Measurements from ENCODE around the gene BEGAIN.

Gene BEGAIN

DNA sequence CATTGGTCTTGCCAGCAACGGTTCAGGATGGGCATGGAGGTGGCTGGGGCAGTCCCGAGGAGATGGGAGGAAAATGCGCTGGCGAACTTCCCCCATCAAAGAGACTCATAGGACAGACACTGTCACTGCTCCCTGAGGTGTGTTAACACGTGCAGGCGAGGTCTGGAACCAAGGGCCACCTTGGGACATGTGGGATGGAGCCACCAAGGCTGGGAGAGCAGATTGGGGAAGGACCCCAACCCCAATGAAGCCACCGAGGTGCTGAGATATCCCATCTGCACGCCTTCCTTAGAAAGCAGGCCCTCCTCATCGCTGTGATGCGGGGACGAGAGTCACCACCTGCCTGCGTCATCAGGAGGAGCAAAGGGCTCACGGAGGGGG, 16.9 kb upstream of the BEGAIN start:
- Histone ChIP-seq H3K27me3 (ENCODE audit: insufficient read depth, low read length) (peaks cover 4% of the 10 kb centered on the region; the same call in 1 of the 2 replicates), H3K9me2 (ENCODE audit: low read depth, low read length) (no peaks in the 10 kb centered on the region), H3K4me3 (ENCODE audit: low read depth, low read length, poor library complexity, severe bottlenecking) (no peak overlapping the region), H3K36me3 (ENCODE audit: insufficient read depth, low read length) (no peaks in the 10 kb centered on the region; the same call in 1 of the 2 replicates), H3K9ac (ENCODE audit: low read length) (no peak overlapping the region), H3K27ac (ENCODE audit: low read depth, low read length, poor library complexity, severe bottlenecking) (no peak overlapping the region), H3K9me3 (ENCODE audit: low read length) (0 out of 2 replicates have a peak, but pooled peaks cover 3% of the 10 kb centered on the region), H2AFZ (ENCODE audit: low read length) (no peak overlapping the region), H3F3A (ENCODE audit: insufficient read depth, low read length) (no peaks in the 10 kb centered on the region), H3K79me2 (ENCODE audit: insufficient read depth, low read length) (no peaks in the 10 kb centered on the region), H4K20me1 (ENCODE audit: insufficient read depth, low read length) (no peaks in the 10 kb centered on the region), H3K4me2 (ENCODE audit: low read length) (no peak overlapping the region), H3K4me1 (ENCODE audit: insufficient read depth, low read length, severe bottlenecking) (no peaks in the 10 kb centered on the region)
- TF ChIP-seq, protein P1, sequence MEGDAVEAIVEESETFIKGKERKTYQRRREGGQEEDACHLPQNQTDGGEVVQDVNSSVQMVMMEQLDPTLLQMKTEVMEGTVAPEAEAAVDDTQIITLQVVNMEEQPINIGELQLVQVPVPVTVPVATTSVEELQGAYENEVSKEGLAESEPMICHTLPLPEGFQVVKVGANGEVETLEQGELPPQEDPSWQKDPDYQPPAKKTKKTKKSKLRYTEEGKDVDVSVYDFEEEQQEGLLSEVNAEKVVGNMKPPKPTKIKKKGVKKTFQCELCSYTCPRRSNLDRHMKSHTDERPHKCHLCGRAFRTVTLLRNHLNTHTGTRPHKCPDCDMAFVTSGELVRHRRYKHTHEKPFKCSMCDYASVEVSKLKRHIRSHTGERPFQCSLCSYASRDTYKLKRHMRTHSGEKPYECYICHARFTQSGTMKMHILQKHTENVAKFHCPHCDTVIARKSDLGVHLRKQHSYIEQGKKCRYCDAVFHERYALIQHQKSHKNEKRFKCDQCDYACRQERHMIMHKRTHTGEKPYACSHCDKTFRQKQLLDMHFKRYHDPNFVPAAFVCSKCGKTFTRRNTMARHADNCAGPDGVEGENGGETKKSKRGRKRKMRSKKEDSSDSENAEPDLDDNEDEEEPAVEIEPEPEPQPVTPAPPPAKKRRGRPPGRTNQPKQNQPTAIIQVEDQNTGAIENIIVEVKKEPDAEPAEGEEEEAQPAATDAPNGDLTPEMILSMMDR (IDR thresholded peaks at IDR 0.05; ENCODE audit: low read length), result no peak
- no peak for TF ChIP-seq EZH2 (IDR thresholded peaks at IDR 0.05; ENCODE audit: borderline replicate concordance, low read length)

DNA sequence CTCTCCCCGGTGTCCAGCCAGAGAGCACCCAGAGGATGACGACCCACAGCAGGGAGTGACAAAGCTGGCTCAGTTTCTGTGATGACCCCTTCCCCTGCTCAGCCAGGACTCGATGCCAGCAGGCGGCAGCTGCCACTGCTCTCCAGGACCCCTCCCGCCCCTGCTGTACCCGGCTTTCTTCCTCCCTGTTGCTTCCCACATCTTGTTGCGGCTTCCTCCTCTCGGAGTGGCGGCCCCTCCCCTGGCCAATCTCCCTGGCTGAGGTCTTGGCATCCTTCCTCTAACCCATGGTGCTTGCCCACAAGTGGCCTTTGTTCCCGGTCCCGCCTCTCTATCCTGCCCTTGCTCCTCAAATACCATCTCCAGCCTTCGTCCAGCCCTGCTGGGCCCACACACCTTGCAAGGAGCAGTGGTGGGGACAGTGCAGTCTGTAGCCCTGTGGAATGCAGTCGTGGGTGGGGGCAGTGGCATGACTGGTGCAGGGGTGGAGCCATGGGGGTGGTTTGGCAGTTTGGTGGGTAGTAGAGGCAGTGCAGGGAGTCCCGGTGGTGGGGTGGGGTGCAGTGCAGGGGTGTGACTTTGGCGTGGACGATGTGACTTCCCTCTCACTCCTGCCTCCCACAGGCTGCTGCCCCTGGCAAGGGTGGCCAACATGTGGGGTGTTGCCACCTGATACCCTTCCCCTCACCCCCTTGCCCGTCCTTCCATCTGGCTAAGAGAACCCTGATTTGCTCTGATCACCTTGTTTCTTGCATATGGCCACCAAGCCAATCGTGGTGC, 16.3 kb upstream of the BEGAIN start:
- Histone ChIP-seq H2AFZ (ENCODE audit: low read length) (no peak overlapping the region), H3K9ac (ENCODE audit: low read length) (no peak overlapping the region), H3K4me3 (ENCODE audit: low read depth, low read length, poor library complexity, severe bottlenecking) (no peak overlapping the region), H3K27ac (ENCODE audit: low read depth, low read length, poor library complexity, severe bottlenecking) (no peak overlapping the region), H3K4me1 (ENCODE audit: insufficient read depth, low read length, severe bottlenecking) (no peaks in the 10 kb centered on the region), H3K79me2 (ENCODE audit: insufficient read depth, low read length) (no peaks in the 10 kb centered on the region), H3K27me3 (ENCODE audit: insufficient read depth, low read length) (peaks cover 4% of the 10 kb centered on the region; the same call in 1 of the 2 replicates), H3K9me3 (ENCODE audit: low read length) (0 out of 2 replicates have a peak, but pooled peaks cover 3% of the 10 kb centered on the region), H4K20me1 (ENCODE audit: insufficient read depth, low read length) (no peaks in the 10 kb centered on the region), H3K4me2 (ENCODE audit: low read length) (no peak overlapping the region), H3F3A (ENCODE audit: insufficient read depth, low read length) (no peaks in the 10 kb centered on the region), H3K36me3 (ENCODE audit: insufficient read depth, low read length) (no peaks in the 10 kb centered on the region; the same call in 1 of the 2 replicates), H3K9me2 (ENCODE audit: low read depth, low read length) (no peaks in the 10 kb centered on the region)
- TF ChIP-seq EZH2 (IDR thresholded peaks at IDR 0.05; ENCODE audit: borderline replicate concordance, low read length), result no peak
- TF ChIP-seq, protein P1 (IDR thresholded peaks at IDR 0.05; ENCODE audit: low read length), result no peak

DNA sequence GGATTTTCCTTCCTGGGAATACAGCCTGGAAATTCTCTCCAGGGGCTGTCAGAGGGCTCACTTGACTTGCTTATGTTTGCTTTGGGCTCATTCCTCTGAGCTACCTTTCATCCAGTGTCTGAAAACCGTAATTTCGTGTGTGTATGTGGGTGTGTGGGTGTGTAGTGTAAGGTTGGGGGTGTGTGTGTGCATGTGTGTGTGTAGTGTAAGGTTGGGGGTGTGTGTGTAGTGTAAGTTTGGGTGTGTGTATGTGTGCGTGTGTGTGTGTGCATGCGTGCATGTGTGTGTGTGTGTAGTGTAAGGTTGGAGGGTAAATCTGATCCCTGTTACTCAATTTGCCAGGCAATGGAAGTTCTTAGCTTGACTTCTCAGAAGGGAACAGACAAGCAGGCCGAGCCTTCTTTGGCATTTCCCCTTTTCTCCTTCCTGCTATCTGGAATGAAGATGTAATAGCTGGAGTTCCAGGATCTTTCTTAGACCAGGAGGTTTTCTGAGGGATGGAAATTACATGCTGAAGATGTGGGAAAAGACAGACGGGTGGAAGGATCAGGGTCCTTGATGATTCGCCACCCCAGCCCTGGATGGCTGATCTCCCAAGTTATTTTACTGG, 15.5 kb upstream of the BEGAIN start:
- H3K36me3 ChIP-seq (ENCODE audit: insufficient read depth, low read length), result no peaks in the 10 kb centered on the region; the same call in 1 of the 2 replicates
- peaks cover 4% of the 10 kb centered on the region; the same call in 1 of the 2 replicates for H3K27me3 ChIP-seq (ENCODE audit: insufficient read depth, low read length)
- no peak overlapping the region for H3K27ac ChIP-seq (ENCODE audit: low read depth, low read length, poor library complexity, severe bottlenecking)
- 0 out of 2 replicates have a peak, but pooled peaks cover 3% of the 10 kb centered on the region for H3K9me3 ChIP-seq (ENCODE audit: low read length)
- no peaks in the 10 kb centered on the region for H3K9me2 ChIP-seq (ENCODE audit: low read depth, low read length)
- TF ChIP-seq EZH2 (IDR thresholded peaks at IDR 0.05; ENCODE audit: borderline replicate concordance, low read length), result no peak
- TF ChIP-seq, protein P1 (IDR thresholded peaks at IDR 0.05; ENCODE audit: low read length), result no peak
- H3K4me3 ChIP-seq (ENCODE audit: low read depth, low read length, poor library complexity, severe bottlenecking), result no peak overlapping the region
- no peaks in the 10 kb centered on the region for H3K4me1 ChIP-seq (ENCODE audit: insufficient read depth, low read length, severe bottlenecking)
- H3K79me2 ChIP-seq (ENCODE audit: insufficient read depth, low read length), result no peaks in the 10 kb centered on the region
- no peak overlapping the region for H3K4me2 ChIP-seq (ENCODE audit: low read length)
- no peak overlapping the region for H2AFZ ChIP-seq (ENCODE audit: low read length)
- no peaks in the 10 kb centered on the region for H3F3A ChIP-seq (ENCODE audit: insufficient read depth, low read length)
- H3K9ac ChIP-seq (ENCODE audit: low read length), result no peak overlapping the region
- no peaks in the 10 kb centered on the region for H4K20me1 ChIP-seq (ENCODE audit: insufficient read depth, low read length)

Measured in OCI-LY1 (cell line).